HEK293T (cell line): ENCODE measurements around the gene GAGE10.

Source experiments
- BHLHE40 ChIP-seq: fragments of 450-650 bp; IDR thresholded peaks from 2 replicates; pipeline ENCODE4 v1.6.1; 2016; ENCODE audit warnings: mild to moderate bottlenecking, moderate library complexity, borderline replicate concordance
- CTBP1 ChIP-seq: fragments of 450-650 bp; IDR thresholded peaks from 2 replicates; pipeline ENCODE4 v1.6.1; 2016; ENCODE audit warnings: borderline replicate concordance
- FOXA1 ChIP-seq: fragments of 450-650 bp; IDR thresholded peaks from 2 replicates; pipeline ENCODE4 v1.6.1; 2016; ENCODE audit warnings: mild to moderate bottlenecking
- FOXM1 ChIP-seq: fragments of 450-650 bp; IDR thresholded peaks from 2 replicates; pipeline ENCODE4 v1.6.1; 2017; ENCODE audit warnings: mild to moderate bottlenecking, borderline replicate concordance
- HDGF ChIP-seq: fragments of 450-650 bp; IDR thresholded peaks from 2 replicates; pipeline ENCODE4 v1.6.1; 2017; ENCODE audit warnings: antibody characterized with exemption, borderline replicate concordance
- SP1 ChIP-seq: fragments of 450-650 bp; IDR thresholded peaks from 2 replicates; pipeline ENCODE4 v1.6.1; 2017

GRCh38 chrX:49312176-49312575, 8.7 kb downstream of the GAGE10 start:
- no peak for TF ChIP-seq FOXM1
- no peak for TF ChIP-seq FOXA1
- no peak for TF ChIP-seq CTBP1
- TF ChIP-seq HDGF: no peak
- TF ChIP-seq BHLHE40: no peak
- no peak for TF ChIP-seq SP1
